Breast epithelium (tissue), 4 donors: ENCODE results near the gene TLE1. TPM values are rescaled to one million over a fixed set of nuclear protein-coding genes. Genes with fewer than 3 reads are reported as not detected.

Experiments
- DNase-seq, 2 donors: peaks; one replicate each; pipeline ENCODE4 v3.0.0-alpha.2; 2019; ENCODE audit warnings: low spot score in 2 of 2
- H3K27ac ChIP-seq, 2 donors: fragments of 200-600 bp; sonication (generic) in 1 of 2; one replicate each; pipeline ENCODE4 v1.5.1; 2016 to 2019; ENCODE audit warnings: mild to moderate bottlenecking in 1 of 2
- H3K27me3 ChIP-seq, 2 donors: fragments of 200-600 bp; sonication (generic) in 1 of 2; one replicate each; pipeline versions ENCODE4 v1.5.1 to v1.6.0; 2017 to 2019; ENCODE audit warnings: control low read depth in 1 of 2, mild to moderate bottlenecking in 1 of 2
- H3K36me3 ChIP-seq: fragments of 200-600 bp; one replicate; pipeline ENCODE4 v1.5.1; 2019
- H3K4me1 ChIP-seq, 2 donors: fragments of 200-600 bp; sonication (generic); one replicate each; pipeline ENCODE4 v1.5.1; 2016 to 2019; ENCODE audit warnings: control low read depth in 1 of 2
- H3K4me3 ChIP-seq, 3 donors: fragments of 200-600 bp; sonication (generic); 1 replicate in 2 of 3; 2 replicates in 1 of 3; pipeline ENCODE4 v1.5.1; 2016 to 2019; ENCODE audit warnings: mild to moderate bottlenecking in 3 of 3, moderate library complexity in 2 of 3
- H3K9me3 ChIP-seq, 2 donors: fragments of 200-600 bp; sonication (generic) in 1 of 2; one replicate each; pipeline ENCODE4 v1.5.1; 2016 to 2019; ENCODE audit warnings: control low read depth in 1 of 2
- CTCF ChIP-seq, 3 donors: fragments of 450-650 bp; IDR thresholded peaks; one replicate each; pipeline ENCODE4 v1.5.1; 2016 to 2017; ENCODE audit warnings: antibody characterized with exemption in 3 of 3, mild to moderate bottlenecking in 3 of 3, moderate library complexity in 3 of 3
- POLR2A ChIP-seq: fragments of 450-650 bp; IDR thresholded peaks from one replicate; pipeline ENCODE4 v1.6.1; 2016; ENCODE audit warnings: antibody characterized with exemption, mild to moderate bottlenecking, moderate library complexity
- POLR2AphosphoS5 ChIP-seq, 3 donors: sonication (generic); formaldehyde crosslinking; IDR thresholded peaks; one replicate each; pipeline ENCODE4 v1.6.1; 2017; ENCODE audit warnings: antibody characterized with exemption in 3 of 3
- intact Hi-C: fragments of 100-400 bp; cut with DNase I; formaldehyde crosslinking; loops from one replicate; pipeline ENCODE4 v1.15.1; 2023; ENCODE audit warnings: low total_unique reads
- total RNA-seq, 3 donors: library from RNA; depleted of rRNA; stranded (reverse); fragments of >200 nt; gene quantifications; one replicate each; pipeline ENCODE4 v1.1.0, GENCODE V29; 2016

The TLE1 gene
- total RNA-seq, 3 donors from 2014 or later: 41.1 to 52.1 (median 47.4) TPM

GRCh38 chr9:81543695-81544094 is 145.7 kb downstream of the TLE1 start:
- H3K27ac ChIP-seq: no peak overlapping the region
- no peak overlapping the region for H3K4me3 ChIP-seq
- H3K9me3 ChIP-seq: no peaks in the 10 kb centered on the region
- TF ChIP-seq POLR2A: no peak
- no peak for TF ChIP-seq POLR2AphosphoS5 (IDR thresholded peaks at IDR 0.05)
- no peak for TF ChIP-seq CTCF (IDR thresholded peaks at IDR 0.05)
- H3K4me1 ChIP-seq: no peaks in the 10 kb centered on the region
- no peak for DNase-seq
- intact Hi-C loops: no loop called here
- H3K27me3 ChIP-seq: no peaks in the 10 kb centered on the region
- H3K36me3 ChIP-seq: no peaks in the 10 kb centered on the region

DNA sequence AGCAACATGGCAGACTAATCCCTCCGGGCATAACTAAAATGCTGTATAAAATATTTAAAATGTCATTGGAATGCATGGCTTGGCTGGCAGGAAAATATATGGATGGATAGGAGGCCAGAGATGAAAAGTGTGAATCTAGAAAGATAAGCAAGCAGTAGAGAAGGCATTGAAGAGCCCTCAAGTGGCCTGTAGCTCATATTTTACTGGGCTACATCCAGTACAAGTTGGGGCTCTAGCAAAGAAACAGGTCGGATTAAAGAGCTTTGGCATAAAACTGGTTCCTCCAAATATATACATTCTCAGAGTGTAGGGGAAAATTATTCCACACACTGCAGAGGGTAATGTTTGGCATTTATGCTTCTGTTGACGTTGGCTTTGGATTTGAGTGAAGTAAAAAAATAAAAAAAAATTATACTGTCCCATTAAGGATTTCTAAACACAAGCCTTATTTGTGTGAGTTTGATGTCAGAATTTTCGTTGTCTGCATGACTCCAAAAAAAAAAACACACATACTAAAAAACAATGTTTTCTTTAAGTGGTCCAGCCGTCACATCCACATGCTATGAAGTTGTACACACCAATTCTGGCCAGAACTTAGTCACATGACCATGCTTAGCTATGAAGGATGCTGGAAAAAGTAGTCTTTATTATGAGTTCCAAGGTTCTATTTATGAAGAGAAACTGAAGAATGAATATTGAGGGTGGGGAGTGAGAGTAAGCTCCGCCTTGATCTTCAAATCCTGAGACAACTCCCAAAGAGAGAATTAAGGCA is 147.0 kb downstream of the TLE1 start:
- no peaks in the 10 kb centered on the region for H3K4me1 ChIP-seq
- H3K27ac ChIP-seq: no peak overlapping the region
- DNase-seq: no peak
- intact Hi-C loops: no loop called here
- no peaks in the 10 kb centered on the region for H3K27me3 ChIP-seq
- TF ChIP-seq CTCF (IDR thresholded peaks at IDR 0.05): no peak
- TF ChIP-seq POLR2A: no peak
- no peaks in the 10 kb centered on the region for H3K9me3 ChIP-seq
- H3K4me3 ChIP-seq: no peak overlapping the region
- no peaks in the 10 kb centered on the region for H3K36me3 ChIP-seq

DNA sequence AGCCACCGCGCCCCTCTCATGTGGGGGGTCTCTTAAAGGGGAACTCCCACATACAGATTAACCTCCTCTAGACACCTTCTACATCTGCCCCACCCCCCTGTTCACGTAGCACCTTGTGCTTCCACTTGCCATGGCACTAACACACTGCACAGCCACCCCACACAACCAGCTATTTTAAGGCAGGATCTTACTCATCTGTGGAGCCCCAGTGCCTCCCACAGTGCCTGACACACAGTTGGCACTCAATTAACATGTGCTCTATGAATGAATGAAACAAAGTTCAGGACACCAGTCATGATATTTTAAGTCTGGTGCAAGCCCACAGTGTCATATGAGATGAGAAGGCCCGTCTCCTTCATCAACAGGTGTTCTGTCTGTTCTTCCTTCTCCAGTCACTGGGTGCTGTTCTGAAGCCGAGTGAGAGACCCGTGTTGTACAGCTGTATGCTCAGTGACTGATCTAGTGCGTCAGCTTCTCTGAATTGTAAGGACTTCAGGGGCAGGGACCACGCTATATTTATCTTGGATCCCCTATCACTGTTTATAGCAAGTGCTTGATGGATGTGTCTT is 149.1 kb downstream of the TLE1 start:
- no peak for DNase-seq
- no peak overlapping the region for H3K4me3 ChIP-seq
- H3K9me3 ChIP-seq: no peaks in the 10 kb centered on the region
- H3K4me1 ChIP-seq: no peaks in the 10 kb centered on the region
- H3K27ac ChIP-seq: no peak overlapping the region
- intact Hi-C loops: no loop called here
- H3K36me3 ChIP-seq: no peaks in the 10 kb centered on the region
- TF ChIP-seq POLR2A (no peak), POLR2AphosphoS5 (IDR thresholded peaks at IDR 0.05) (no peak), CTCF (IDR thresholded peaks at IDR 0.05) (no peak)
- H3K27me3 ChIP-seq: no peaks in the 10 kb centered on the region

DNA sequence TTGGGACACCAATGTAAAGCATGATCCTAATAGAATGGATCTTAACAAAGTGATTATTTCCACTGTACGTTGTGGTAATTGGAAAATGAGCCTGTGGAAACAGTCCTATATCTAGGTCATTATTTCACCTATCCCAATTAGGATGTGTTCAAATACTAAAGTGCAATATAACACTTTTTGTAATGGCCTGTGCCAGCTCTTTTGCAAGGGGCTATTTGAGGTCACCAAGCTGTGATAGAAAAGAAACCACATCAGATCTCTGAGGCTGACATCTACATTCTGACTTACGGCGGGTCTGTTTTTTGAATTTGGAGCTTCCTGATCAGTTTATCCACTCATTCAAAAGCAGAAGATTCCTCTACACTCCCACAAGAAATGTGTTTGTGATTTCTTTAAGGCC is 150.0 kb downstream of the TLE1 start:
- H3K9me3 ChIP-seq: no peaks in the 10 kb centered on the region
- no peaks in the 10 kb centered on the region for H3K4me1 ChIP-seq
- no peaks in the 10 kb centered on the region for H3K27me3 ChIP-seq
- no peak overlapping the region for H3K27ac ChIP-seq
- no peak overlapping the region for H3K4me3 ChIP-seq
- TF ChIP-seq POLR2AphosphoS5 (IDR thresholded peaks at IDR 0.05) (no peak), POLR2A (no peak), CTCF (IDR thresholded peaks at IDR 0.05) (no peak)
- no peak for DNase-seq
- no peaks in the 10 kb centered on the region for H3K36me3 ChIP-seq
- intact Hi-C loops: no loop called here

DNA sequence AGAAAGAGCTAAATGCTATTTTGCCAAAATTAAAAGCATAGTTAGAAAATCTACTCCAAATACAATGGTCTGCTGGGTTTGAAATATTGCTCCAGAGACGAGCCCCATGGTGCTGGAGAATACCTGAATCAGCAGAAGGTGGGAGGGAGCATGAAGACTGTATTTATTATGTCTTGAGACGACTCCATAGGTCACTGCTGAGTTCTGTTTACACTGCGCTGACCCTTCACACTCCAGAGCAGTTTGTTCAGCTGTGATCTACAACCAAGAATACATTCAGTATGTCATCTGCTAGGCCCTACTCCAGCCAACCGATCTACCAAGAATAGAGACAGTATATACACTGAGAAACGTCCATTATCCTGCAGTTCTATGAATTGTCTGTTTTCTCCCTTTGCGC is 150.5 kb downstream of the TLE1 start:
- TF ChIP-seq POLR2AphosphoS5 (IDR thresholded peaks at IDR 0.05): no peak
- TF ChIP-seq CTCF (IDR thresholded peaks at IDR 0.05): no peak
- no peak for TF ChIP-seq POLR2A
- no peaks in the 10 kb centered on the region for H3K36me3 ChIP-seq
- H3K4me3 ChIP-seq: no peak overlapping the region
- H3K9me3 ChIP-seq: no peaks in the 10 kb centered on the region
- no peak for DNase-seq
- no peak overlapping the region for H3K27ac ChIP-seq
- H3K4me1 ChIP-seq: no peaks in the 10 kb centered on the region
- intact Hi-C loops: no loop called here
- H3K27me3 ChIP-seq: no peaks in the 10 kb centered on the region
